Measurements from ENCODE around the gene SERGEF. TPM values are rescaled to one million over a fixed set of nuclear protein-coding genes. Genes with fewer than 3 reads are reported as not detected.

Gene SERGEF
- total RNA-seq, 1 experiment from 2014 or later: 31.4 TPM

DNA sequence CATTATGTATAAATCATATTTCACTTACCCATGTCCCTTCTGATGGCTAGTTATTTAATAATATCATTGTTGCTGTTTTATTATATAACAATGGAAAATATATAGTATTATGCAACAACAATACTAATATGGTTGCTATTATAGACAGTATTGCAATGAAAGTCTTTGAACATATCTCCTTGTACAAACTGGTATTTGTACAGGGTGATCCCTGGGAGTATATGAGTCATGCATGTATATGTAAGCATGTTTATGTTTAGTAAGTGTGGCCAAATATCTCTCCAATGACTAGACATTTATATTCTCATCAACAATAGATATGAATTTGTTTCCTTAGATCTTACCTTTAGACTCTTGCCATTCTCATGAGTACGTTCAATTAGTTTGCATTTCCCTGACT lies 222.4 kb downstream of the SERGEF start:
- Histone ChIP-seq H3K79me2 (ENCODE audit: insufficient read depth, low read length) (no peaks in the 10 kb centered on the region), H3K23me2 (ENCODE audit: insufficient read length, low read depth, low read length, poor library complexity, severe bottlenecking) (no peaks in the 10 kb centered on the region), H3K23ac (ENCODE audit: insufficient read length, low read depth, low read length) (no peak overlapping the region), H3K9ac (ENCODE audit: extremely low read depth, insufficient read length, low read length) (no peak overlapping the region), H2AFZ (ENCODE audit: low read length) (no peak overlapping the region), H3K27me3 (ENCODE audit: insufficient read depth, low read length) (no peaks in the 10 kb centered on the region), H2BK5ac (ENCODE audit: insufficient read length, low read length) (no peak overlapping the region), H3K4me2 (ENCODE audit: insufficient read depth, insufficient read length, low read length) (no peak overlapping the region), H2BK15ac (ENCODE audit: low read depth, low read length) (no peak overlapping the region), H2AK5ac (ENCODE audit: insufficient read length, low read length) (no peak overlapping the region), H2BK20ac (ENCODE audit: low read depth, low read length, poor library complexity, severe bottlenecking) (no peak overlapping the region), H4K91ac (ENCODE audit: insufficient read length, low read depth, low read length) (no peak overlapping the region), H3K18ac (ENCODE audit: insufficient read length, low read depth, low read length) (no peak overlapping the region), H3K79me1 (ENCODE audit: insufficient read depth, low read depth, low read length, poor library complexity, severe bottlenecking) (no peaks in the 10 kb centered on the region), H3T11ph (ENCODE audit: low read length) (no peak overlapping the region), H3K14ac (ENCODE audit: insufficient read depth, low read length) (no peak overlapping the region), H4K20me1 (ENCODE audit: control insufficient read depth, insufficient read depth, insufficient read length) (no peaks in the 10 kb centered on the region), H2BK12ac (ENCODE audit: insufficient read length, low read depth, low read length) (no peak overlapping the region), H3K27ac (ENCODE audit: insufficient read length, low read depth, low read length) (no peak overlapping the region), H2BK120ac (ENCODE audit: low read depth, low read length, poor library complexity, severe bottlenecking) (no peak overlapping the region), H3K4me1 (ENCODE audit: insufficient read depth, low read length) (no peaks in the 10 kb centered on the region), H3K56ac (ENCODE audit: insufficient read length, low read depth, low read length) (no peak overlapping the region), H4K5ac (ENCODE audit: insufficient read length, low read depth, low read length) (no peak overlapping the region), H3K4ac (ENCODE audit: low read depth, low read length) (no peak overlapping the region), H4K8ac (replicated peaks; ENCODE audit: insufficient read length, low read depth, low read length) (no peak overlapping the region), H3K9me3 (ENCODE audit: control insufficient read depth, low read depth, low read length) (no peaks in the 10 kb centered on the region)
- Mint-ChIP-seq H3K9me3 (no peaks in the 10 kb centered on the region), H3K4me1 (peaks cover 0 to 3% of the 10 kb centered on the region in 2 experiments; a peak in 1 of 4 replicates), H3K27ac (no peak overlapping the region), H3K27me3 (ENCODE audit: low read depth) (no peaks in the 10 kb centered on the region), H3K36me3 (ENCODE audit: insufficient read depth in 1 of 3, low read depth in 3 of 3) (peaks cover 0 to 3% (median 0%) of the 10 kb centered on the region in 3 experiments; a peak in 2 of 7 replicates), H3K4me3 (no peak overlapping the region)
- TF ChIP-seq, protein P1, sequence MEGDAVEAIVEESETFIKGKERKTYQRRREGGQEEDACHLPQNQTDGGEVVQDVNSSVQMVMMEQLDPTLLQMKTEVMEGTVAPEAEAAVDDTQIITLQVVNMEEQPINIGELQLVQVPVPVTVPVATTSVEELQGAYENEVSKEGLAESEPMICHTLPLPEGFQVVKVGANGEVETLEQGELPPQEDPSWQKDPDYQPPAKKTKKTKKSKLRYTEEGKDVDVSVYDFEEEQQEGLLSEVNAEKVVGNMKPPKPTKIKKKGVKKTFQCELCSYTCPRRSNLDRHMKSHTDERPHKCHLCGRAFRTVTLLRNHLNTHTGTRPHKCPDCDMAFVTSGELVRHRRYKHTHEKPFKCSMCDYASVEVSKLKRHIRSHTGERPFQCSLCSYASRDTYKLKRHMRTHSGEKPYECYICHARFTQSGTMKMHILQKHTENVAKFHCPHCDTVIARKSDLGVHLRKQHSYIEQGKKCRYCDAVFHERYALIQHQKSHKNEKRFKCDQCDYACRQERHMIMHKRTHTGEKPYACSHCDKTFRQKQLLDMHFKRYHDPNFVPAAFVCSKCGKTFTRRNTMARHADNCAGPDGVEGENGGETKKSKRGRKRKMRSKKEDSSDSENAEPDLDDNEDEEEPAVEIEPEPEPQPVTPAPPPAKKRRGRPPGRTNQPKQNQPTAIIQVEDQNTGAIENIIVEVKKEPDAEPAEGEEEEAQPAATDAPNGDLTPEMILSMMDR (conservative IDR thresholded peaks at IDR 0.05): no peak
- WGBS (ENCODE audit: extremely low coverage, insufficient read length, low lambda C conversion rate): no CpG with 5 or more reads among the region's 1 CpG
- no peak for DNase-seq
